GM10847 (cell line): ENCODE data around the gene PRPF40B.

Experiments used
- POLR2A ChIP-seq: IDR thresholded peaks from 2 replicates; pipeline ENCODE4 v1.6.1; 2011; ENCODE audit not compliant: insufficient read length; ENCODE audit errors: extremely low read depth

Gene PRPF40B

DNA sequence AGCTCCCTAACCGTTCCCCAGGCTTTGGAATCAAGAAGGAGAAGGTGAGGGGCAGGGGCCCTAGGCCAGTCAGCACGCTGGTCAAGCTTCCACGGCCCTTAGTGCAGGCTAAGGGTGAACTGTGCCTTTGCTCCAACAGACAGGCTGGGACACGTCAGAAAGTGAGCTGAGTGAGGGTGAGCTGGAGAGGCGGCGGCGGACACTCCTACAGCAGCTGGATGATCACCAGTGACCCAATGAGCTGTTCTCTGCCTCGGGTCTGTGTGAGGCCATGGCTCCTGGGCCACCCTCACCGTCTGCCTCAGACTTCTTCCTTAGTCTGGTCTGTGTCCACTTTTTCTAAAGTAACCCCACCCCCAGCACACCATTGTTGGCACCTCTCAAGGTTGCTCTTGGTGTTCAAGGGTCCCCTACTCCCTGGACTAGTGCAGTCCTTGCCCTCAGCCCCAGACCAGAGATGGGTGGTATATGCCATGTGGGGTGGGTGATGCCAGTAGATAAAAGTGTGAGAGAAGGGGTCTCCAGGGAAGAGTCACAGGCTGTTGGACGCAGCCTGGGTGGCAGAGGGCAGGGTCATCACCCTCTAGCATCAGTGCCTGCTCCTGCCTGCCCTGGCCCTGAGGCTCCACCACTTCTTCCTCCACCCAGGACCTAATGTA is 20.7 kb downstream of the PRPF40B start:
- no peak for TF ChIP-seq POLR2A

DNA sequence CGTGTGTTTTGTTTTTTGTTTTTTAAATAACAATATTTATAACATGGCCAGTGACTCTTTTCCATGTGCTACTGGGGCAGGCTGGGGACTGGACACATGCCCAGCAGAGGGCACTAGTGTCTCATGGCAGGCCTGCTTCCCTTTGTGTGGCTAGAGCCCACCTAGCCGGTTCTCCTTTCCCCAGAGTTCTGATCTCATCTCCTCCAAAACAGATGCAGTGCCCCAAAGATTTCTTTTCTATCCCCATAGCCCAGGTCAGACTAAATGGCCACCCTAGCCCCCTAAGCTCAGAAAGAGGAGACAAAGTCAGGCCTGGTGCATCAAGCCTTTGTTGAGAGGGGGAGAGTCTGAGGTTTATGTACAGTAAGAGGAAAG is 21.2 kb downstream of the PRPF40B start:
- no peak for TF ChIP-seq POLR2A

DNA sequence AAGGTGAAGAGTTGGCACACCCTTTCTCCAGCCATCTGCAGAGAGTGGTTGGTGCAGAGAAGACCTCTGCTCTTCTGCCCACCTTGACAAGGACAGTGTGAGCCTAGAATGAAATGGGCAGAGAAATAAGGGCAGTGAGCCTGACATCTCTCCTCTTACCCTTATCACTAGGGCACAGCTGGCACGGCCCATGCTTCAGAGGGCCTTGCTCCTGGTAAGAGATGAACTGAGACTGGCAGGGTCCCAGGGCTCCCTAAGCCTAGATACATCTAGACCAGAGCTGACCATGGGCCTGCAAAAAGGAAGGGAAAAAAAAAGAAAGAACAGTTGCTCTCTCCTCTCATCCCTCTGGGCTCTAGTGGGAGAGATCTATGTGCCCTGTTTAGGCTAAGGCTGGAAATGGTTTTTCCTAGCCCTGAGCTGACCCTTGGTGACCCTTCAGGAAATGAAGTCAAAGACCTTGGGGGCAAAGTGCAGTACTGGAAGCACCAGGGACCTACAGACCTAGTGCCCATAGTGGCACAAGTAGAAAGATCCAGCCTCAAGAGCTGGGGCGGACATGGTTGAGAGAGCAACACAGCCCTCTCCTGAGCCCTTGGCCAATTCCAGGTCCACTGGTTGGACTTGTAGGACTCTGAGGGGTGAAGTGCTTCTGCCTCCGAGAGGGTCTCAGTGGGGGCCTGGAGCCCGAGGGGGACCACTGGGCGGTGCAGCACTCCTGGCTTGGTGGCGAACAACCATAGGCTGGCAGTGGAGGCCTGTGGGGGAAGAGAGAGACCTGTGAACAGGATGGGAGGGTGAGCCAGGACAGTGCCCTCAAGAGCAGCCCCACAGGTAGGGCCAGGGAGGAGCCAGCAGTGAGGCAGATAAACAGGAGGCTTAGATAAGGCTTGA is 22.0 kb downstream of the PRPF40B start:
- TF ChIP-seq POLR2A: no peak

DNA sequence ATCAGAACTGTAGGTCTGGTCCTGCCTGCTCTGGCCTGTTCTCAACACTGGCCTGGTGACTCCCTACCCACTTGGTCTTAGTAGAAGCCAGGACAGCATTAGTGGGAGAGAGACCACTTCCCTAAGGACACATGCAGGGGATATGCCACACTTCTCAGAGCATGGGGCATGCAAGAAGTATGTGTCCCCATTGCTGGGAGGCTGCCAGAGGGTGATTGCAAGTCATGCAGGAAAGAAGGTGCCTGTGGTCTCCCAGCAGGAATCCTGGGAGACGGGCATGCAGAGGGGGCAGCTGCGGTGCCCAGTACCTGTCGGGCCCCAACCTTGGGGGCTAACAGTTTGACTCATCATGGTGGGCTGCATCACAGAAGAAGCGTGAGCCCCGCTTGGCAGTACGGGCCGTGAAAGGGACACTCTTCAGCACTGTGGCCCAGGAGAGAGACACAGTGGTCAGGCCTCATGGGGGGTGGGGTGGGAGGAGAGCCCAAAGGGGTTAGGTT is 23.0 kb downstream of the PRPF40B start:
- no peak for TF ChIP-seq POLR2A

DNA sequence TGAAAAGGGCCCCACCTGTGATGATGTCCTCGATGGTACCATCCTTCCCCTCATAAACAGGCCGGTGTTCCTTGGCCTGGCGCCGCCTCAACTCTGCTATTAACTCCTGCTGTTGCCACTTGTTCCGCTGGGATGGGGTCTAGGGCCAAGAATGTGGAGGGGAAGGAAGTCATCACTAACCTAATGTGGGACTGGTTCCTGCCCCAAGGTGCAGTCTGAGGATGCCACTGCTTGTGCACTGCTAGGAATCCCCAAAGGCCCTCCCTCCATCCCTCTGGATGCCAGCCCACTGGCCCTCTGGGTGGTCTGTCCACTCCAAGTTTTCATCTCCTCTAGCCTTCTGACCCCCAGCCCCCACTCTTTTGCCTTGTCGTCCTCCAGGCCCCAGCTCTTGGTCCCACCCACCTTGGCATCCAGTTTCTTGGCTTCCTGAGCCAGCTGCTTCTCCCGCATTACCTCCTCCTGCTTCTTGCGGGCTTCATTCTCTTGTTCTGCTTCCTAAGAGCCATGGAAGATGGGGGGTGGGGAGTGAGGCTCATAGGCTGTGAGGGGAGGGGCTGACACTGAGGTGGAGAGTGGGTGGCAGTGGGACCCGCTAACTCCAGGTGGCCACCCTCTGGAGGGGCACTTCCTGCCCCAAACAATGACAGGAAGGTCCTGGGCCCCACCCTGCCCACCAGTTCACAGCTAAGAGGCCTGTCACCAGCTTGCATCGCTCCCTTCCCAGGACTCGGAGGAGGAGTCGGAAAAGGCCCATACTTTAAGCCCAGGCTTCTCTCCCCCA is 23.7 kb downstream of the PRPF40B start:
- no peak for TF ChIP-seq POLR2A

DNA sequence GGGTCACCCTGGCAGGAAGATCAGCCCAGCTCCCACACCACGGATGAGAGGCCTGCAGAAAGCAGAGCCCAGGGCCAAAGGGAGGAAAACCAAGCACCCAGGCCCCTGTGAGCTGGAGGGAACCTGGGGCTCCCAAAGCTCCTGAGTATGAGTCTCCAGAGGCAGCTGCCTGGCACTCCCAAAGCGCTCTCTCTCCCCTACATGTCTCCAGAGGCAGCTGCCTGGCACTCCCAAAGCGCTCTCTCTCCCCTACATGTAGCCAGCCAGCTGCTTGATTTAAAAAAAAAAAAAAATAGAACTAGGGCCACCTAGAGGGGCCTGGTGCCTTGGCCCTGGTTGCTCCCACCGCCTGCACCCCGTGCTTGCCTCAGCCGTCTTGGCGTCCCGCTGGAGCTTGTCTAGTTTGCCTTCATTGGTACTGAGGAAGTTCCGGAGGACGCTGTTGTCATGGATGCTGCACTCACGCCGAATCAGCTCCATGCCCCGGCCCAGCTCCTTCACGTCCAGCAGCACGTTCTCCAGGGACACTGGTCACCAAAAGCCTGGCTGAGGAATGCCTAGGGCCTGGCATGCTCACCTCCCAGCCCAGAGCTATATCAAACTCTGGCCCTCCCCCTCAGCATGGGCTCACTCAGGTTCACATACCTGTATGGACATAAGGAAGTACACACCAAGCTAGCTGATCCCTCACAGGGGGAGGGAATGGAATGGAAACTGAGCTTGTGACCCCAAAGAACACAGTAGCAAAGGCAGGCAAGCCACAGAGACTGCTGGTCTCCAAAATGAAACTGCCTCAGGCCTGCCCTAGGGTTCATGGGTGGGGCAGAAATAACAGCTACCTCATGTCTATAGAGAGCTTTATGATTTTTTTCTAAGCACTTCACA is 24.7 kb downstream of the PRPF40B start:
- no peak for TF ChIP-seq POLR2A

DNA sequence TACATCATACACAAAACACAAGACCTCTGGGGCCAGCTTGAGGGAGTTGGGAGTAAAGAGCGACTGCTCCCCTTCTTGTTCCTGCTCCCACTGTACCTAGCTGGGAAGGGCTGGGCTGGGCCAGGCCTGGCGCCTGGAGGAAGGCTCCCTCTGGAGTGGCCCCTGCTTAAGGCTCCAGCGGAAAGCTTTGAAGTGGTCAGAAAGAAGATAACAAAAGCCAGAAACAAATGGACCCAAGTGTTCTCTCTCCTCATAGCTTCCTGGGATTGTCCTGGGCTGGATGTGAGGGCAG is 25.3 kb downstream of the PRPF40B start:
- TF ChIP-seq POLR2A: no peak

DNA sequence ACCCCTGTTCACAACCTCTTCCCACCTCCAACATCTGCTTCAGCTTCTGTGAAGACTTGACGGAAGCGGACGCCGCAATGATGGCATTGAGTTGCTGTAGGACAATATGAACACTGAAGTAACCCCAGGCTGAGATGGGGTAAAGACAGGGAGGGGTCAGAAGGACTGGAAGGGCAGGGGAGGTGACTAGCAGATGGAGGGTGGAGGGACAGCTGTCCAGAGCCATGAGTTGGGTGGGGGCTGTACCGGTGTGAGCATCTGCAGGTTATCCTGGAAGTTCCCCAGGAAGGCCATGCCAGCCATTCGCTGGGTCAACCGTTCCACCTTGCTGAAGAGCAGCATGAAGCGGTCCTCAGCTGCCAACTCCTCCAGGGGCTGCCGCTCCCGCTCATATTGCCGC is 26.1 kb downstream of the PRPF40B start:
- TF ChIP-seq POLR2A: no peak

DNA sequence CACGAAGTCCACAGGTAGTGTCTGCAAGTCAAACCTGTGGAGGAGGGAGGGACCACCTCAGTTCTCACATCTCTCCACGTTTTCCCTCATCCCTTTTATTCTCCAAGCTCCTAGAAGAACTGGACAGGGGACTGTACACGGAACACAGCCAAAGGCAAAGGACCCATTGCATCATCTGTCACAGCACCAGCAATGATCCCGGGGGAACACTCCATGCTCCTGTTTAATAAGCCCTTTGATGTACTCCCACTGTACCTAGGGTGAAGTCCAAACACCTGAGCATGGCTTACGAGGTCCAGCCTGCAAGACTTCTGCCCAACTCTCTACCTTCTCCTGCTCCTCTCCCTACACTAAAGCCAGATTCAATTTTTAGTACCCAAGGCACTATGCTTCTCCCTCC is 26.5 kb downstream of the PRPF40B start:
- no peak for TF ChIP-seq POLR2A

DNA sequence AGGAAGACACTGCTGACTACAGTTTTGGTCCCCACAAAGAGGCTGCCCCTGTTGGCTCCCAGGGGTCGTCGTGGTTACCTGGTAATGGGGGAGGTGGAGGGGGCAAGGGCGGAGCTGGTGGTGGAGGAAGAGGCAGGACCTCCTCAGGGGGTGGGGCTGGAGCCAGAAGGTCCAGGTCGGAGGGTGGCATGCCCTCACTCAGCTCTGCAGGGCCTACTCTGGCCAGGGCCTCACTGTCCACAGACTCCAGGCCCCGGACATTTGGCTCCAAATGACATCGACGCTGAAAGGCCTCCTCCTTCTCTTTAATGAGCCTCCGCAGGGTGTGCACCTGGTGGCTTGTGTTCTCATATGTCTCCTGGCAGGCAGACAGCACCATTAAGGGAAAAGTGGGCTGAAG is 28.5 kb downstream of the PRPF40B start:
- no peak for TF ChIP-seq POLR2A

DNA sequence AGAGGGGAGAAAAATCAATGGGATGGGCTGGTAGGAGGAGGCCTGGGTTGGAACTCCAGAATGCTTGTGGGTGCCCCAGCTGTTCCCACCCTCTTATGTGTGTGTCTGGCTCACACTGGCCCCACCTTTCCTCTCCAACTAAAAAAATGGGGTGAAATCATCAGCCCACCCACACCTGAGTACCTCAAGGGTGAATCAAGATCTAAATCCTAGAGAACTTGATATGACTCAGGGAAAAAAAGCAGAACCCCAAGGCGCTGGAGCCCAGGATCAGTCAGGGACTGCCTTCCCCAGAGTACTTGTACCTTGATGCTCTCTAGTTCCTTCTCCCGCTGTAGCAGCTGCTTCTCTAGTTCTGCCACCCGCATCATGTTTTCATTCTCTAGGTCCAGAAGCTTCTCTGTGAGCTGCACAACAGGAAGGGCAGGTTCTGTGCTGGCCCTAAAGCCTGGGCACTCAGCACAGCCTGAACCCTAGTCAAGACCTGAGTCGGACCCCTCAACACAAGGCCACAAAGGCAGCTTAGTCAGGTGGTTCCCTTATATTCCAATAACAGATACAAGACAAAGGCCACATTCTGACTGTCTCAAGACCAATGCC is 29.7 kb downstream of the PRPF40B start:
- no peak for TF ChIP-seq POLR2A

DNA sequence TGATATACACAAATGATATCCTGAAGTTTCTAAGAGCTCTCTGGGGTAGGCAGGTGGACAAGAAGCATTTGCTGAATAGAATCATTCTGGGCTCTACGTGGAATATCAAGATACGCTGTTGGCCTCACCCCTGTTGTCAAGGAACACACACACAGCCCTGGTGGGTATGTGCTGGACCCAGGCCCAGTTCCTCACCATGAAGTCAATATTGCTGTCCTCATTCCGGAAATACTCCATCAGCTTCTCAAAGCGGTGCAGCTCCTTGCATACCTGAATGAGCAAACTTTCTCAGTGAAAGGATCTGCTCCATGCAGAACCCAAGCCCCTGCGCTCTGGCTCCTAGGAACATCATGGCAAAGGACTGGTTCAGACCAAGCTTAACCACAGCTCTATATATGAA is 31.4 kb downstream of the PRPF40B start:
- no peak for TF ChIP-seq POLR2A

DNA sequence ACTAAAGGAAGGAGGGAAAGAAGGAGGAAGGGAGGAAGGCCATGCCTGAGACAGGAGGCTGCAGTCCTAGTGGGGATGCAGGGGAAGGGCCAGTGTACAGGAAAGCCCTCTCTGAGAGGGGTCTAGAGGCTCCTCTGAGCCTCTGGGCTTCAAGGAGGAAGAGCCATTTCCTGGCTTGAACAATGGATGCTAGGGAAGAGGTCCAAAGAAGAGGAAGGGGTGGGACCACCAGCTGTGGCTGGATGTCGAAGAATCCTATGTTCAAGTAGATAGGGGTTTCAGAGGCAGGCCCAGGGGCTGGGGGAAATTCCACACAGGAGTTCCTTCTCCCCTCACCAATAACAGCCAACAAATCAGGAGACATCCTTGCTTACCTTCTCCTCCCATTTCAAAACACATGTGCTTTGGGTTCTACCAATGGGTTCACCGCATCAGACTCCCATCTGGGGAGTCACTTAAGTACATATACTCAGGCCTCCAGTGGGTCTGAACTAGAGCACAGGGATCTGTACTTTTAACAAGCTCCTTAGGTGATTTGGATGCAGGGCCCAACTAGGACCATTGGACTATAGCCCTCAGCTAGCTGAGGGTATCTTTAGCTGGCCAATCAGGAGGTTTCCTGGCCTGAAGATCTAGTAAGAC is 32.4 kb downstream of the PRPF40B start:
- TF ChIP-seq POLR2A: no peak

DNA sequence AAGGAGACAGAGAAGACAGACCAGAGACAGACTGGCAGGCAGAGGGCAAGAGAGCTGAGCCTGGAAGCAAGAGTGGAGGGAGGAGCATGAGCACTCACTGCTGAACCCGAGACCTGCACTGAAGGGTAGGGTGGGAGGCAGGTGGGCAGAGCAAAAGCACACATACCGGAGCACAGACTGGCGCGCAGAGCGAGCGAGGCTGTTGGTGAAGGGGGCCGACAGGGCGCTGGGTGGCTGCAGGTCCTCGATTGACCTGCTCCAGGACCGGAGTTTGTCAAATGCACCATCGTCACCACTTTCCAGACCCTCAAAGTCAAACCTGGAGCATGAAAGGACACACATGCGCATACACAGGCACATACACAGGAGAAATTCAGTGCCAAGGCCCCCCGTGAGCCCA is 34.9 kb downstream of the PRPF40B start:
- TF ChIP-seq POLR2A: no peak
